Stomach (tissue), 4 donors: ENCODE data around the gene LYZL4.

Experiments used
- POLR2AphosphoS5 ChIP-seq, 3 donors: sonication (generic); formaldehyde crosslinking; IDR thresholded peaks; one replicate each; pipeline ENCODE4 v1.6.1; 2016; ENCODE audit warnings: antibody characterized with exemption in 3 of 3
- TF ChIP-seq, protein P1 (sequence below), 7 experiments: fragments of 450-650 bp in 4 of 7; fragments of 200-600 bp in 3 of 7; sonication (generic) in 3 of 7; IDR thresholded peaks; one replicate each; pipeline ENCODE4 v1.5.1; 2016 to 2019; ENCODE audit warnings: antibody characterized with exemption in 7 of 7, control low read depth in 2 of 7, mild to moderate bottlenecking in 1 of 7

DNA sequence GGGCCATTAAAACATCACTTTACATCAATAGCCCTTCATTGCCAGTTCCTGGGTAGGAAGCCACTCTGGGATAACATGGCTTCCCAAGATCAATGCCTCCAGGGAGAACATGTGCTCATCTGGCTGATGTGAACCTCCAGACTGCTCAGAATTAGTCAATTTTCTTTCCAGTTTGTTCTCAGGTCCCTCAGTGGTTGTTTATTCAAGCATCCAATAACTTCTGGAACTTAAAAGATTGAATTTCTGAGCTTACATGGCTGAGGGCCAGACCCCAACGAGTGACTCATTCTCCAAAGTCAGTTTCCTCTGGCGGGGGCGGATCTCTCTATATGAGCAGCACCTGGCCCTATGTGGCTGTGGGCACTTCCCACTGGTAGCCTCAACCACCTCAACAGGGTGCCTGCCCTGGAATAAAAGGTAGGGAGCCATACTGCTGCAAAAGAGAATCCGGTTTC lies 34.0 kb downstream of the LYZL4 start:
- TF ChIP-seq, protein P1, sequence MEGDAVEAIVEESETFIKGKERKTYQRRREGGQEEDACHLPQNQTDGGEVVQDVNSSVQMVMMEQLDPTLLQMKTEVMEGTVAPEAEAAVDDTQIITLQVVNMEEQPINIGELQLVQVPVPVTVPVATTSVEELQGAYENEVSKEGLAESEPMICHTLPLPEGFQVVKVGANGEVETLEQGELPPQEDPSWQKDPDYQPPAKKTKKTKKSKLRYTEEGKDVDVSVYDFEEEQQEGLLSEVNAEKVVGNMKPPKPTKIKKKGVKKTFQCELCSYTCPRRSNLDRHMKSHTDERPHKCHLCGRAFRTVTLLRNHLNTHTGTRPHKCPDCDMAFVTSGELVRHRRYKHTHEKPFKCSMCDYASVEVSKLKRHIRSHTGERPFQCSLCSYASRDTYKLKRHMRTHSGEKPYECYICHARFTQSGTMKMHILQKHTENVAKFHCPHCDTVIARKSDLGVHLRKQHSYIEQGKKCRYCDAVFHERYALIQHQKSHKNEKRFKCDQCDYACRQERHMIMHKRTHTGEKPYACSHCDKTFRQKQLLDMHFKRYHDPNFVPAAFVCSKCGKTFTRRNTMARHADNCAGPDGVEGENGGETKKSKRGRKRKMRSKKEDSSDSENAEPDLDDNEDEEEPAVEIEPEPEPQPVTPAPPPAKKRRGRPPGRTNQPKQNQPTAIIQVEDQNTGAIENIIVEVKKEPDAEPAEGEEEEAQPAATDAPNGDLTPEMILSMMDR (IDR thresholded peaks at IDR 0.05), result no peak
- no peak for TF ChIP-seq POLR2AphosphoS5 (IDR thresholded peaks at IDR 0.05)
